Nephron (organoid): Measurements from ENCODE around the gene PARD3.

ENCODE experiments used
- H3K27ac Mint-ChIP-seq, 3 experiments: 2 replicates each; pipeline ENCODE4 v1.8.0; 2020; ENCODE audit warnings: mixed read lengths in 3 of 3, mild to moderate bottlenecking in 2 of 3, moderate library complexity in 1 of 3
- H3K27me3 Mint-ChIP-seq: 2 replicates; pipeline ENCODE4 v1.8.0; 2021; ENCODE audit warnings: low read depth, mild to moderate bottlenecking, moderate library complexity, mixed read lengths
- H3K36me3 Mint-ChIP-seq: 2 replicates; pipeline ENCODE4 v1.8.0; 2020; ENCODE audit warnings: low read depth, mixed read lengths
- H3K4me1 Mint-ChIP-seq: 2 replicates; pipeline ENCODE4 v1.8.0; 2020; ENCODE audit warnings: mixed read lengths
- H3K4me3 Mint-ChIP-seq, 3 experiments: 2 replicates each; pipeline ENCODE4 v1.8.0; 2020; ENCODE audit warnings: mild to moderate bottlenecking in 3 of 3, mixed read lengths in 3 of 3, moderate library complexity in 2 of 3
- H3K9me3 Mint-ChIP-seq: 2 replicates; pipeline ENCODE4 v1.8.0; 2020; ENCODE audit warnings: mixed read lengths
- TF ChIP-seq, protein P1 (sequence below), 3 experiments: fragments of 200-600 bp; sonication (generic); IDR thresholded peaks; one replicate each; pipeline ENCODE4 v1.5.0; 2021; ENCODE audit warnings: antibody characterized with exemption in 3 of 3; ENCODE audit not compliant: unreplicated experiment in 3 of 3

The PARD3 gene

DNA sequence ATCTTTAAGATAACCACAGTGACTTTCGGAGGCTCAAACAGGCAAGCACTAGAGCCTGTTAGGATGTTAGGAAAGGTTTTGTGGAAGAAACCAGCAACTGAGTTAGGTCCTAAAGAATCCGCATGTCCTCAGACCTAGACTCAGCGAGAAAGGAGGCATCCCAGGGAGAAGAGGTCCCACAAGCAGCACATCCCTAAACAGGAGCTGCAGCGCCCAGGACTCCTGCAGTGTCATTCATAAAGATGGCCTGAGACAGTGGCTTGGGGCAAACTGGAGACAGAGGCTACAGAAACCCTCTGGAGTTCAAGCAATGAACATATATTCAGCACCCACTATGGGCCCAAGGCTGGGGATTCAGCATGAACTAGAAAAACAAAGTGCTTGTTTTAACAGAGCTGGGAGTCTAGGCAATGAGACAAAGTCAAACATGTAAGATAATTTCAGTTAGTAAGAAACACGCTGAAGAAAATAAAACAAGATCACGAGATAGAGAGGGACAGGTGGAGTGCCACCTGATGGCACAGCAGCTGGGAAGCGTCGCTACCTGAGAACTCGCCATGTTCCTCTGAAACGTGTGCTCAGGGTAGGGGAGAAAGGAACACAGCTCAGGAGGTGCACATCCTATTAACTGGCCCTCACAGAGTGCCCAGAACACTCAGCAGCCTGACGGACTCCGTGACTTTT is 48.1 kb downstream of the PARD3 start:
- Mint-ChIP-seq H3K9me3 (no peaks in the 10 kb centered on the region), H3K4me3 (no peak overlapping the region), H3K4me1 (peaks cover 78% of the 10 kb centered on the region), H3K27me3 (no peaks in the 10 kb centered on the region), H3K27ac (peak overlapping the region; percentile 40 to 71 (median 70)), H3K36me3 (peaks cover 14% of the 10 kb centered on the region)
- TF ChIP-seq, protein P1, sequence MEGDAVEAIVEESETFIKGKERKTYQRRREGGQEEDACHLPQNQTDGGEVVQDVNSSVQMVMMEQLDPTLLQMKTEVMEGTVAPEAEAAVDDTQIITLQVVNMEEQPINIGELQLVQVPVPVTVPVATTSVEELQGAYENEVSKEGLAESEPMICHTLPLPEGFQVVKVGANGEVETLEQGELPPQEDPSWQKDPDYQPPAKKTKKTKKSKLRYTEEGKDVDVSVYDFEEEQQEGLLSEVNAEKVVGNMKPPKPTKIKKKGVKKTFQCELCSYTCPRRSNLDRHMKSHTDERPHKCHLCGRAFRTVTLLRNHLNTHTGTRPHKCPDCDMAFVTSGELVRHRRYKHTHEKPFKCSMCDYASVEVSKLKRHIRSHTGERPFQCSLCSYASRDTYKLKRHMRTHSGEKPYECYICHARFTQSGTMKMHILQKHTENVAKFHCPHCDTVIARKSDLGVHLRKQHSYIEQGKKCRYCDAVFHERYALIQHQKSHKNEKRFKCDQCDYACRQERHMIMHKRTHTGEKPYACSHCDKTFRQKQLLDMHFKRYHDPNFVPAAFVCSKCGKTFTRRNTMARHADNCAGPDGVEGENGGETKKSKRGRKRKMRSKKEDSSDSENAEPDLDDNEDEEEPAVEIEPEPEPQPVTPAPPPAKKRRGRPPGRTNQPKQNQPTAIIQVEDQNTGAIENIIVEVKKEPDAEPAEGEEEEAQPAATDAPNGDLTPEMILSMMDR (IDR thresholded peaks at IDR 0.05; ENCODE audit: unreplicated experiment in 3 of 3), result no peak

DNA sequence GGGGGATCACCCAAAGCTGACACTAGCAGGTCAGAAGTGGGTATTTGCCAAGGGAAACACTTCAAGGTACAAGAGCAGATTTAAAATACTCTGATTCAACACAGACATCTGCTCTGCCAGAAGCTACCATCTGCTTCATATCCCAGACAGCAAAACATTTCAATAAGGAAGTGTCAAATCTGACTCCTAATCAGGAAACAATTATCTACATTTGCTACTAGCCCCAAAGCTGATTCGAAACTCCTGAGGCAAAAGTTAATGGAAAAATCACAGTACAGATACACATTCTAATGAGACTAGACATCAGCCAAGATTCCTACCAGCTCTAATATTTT is 48.9 kb downstream of the PARD3 start:
- H3K4me3 Mint-ChIP-seq, result no peak overlapping the region
- H3K4me1 Mint-ChIP-seq, result peaks cover 83% of the 10 kb centered on the region
- H3K9me3 Mint-ChIP-seq, result no peaks in the 10 kb centered on the region
- H3K27ac Mint-ChIP-seq, result peak overlapping the region; percentile 40 to 71 (median 70)
- H3K27me3 Mint-ChIP-seq, result no peaks in the 10 kb centered on the region
- TF ChIP-seq, protein P1 (IDR thresholded peaks at IDR 0.05; ENCODE audit: unreplicated experiment in 3 of 3), result no peak
- peaks cover 14% of the 10 kb centered on the region for H3K36me3 Mint-ChIP-seq

DNA sequence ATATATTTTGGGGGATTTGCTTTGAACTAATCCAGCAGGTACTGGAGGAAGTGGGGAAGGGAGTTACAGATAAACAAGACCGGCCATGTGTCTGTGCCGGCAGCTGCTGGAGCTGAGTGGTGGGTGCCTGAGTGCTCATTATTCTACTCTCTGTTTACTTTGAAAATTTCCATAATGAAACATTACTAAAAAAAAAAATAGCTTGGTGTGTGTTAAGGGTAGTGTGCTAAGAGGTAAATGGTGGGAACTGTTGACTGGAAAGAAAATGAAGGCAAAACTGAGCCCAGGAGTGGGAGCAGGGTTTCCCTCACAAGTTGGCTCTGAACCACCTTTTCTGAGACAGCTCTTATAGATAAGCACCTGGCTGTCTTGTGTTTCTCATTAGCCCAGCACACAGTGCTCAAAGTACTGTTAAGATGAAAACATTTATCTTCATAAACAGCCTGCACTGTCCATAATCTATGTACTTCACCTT is 50.6 kb downstream of the PARD3 start:
- H3K4me1 Mint-ChIP-seq, result peaks cover 74% of the 10 kb centered on the region
- H3K4me3 Mint-ChIP-seq, result peak overlapping the region in 1 of 3 experiments; percentile 19
- H3K36me3 Mint-ChIP-seq, result peaks cover 9% of the 10 kb centered on the region
- TF ChIP-seq, protein P1 (IDR thresholded peaks at IDR 0.05; ENCODE audit: unreplicated experiment in 3 of 3), result no peak
- no peaks in the 10 kb centered on the region for H3K27me3 Mint-ChIP-seq
- H3K27ac Mint-ChIP-seq, result peak overlapping the region; percentile 41 to 49 (median 45)
- no peaks in the 10 kb centered on the region for H3K9me3 Mint-ChIP-seq

DNA sequence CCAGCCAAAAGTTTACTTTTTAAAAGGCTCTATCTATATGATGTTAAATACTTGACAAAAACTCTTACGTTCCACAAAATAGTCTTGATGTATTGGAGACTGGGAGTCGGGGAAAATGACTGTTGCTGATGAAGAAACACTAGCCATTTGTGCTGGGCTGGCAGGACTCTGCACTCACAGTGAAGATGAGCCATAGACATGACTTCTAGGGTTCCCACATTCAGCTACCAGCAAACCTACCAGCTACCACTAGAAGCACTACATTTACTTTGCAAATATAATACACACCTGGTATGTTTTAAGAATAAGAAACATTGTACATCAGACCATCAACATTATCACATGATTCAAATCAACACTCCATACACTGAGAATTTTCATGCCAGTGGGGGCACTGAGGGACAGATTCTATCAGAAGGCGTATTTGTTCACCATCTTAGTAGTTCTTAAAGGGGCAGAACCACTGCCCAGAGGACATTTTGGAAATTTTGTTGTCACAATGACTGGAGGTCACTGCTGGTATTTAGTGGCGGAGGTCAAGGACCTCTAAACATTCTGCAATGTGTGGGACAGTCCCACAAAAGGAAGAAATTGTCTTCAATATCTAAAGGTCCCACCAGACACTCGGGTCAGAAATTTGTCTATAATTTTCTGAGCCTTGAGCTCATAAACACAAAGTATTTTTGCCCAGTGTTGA is 52.3 kb downstream of the PARD3 start:
- peaks cover 4% of the 10 kb centered on the region for H3K36me3 Mint-ChIP-seq
- H3K9me3 Mint-ChIP-seq, result no peaks in the 10 kb centered on the region
- TF ChIP-seq, protein P1 (IDR thresholded peaks at IDR 0.05; ENCODE audit: unreplicated experiment in 3 of 3), result no peak
- H3K4me1 Mint-ChIP-seq, result peaks cover 73% of the 10 kb centered on the region
- no peak overlapping the region for H3K4me3 Mint-ChIP-seq
- H3K27me3 Mint-ChIP-seq, result no peaks in the 10 kb centered on the region
- H3K27ac Mint-ChIP-seq, result peak overlapping the region in 2 of 3 experiments; percentile 1 to 6

DNA sequence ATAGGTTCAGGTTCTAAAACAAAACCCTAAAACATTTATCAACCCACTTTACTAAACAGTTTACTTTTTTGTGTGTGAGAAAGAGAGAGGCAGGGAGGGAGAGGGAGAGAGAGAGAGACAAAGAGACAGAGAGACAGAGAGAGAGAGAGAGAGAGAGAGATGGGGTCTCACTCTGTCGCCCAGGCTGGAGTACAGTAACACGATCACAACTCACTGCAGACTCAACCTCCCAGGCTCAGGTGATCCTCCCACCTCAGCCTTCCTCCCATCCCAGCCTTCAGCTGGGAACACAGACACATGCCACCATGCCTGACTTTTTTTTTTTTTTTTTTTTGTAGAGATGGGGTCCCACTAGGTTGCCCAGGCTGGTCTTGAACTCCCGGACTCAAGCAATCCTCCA is 52.9 kb downstream of the PARD3 start:
- no peaks in the 10 kb centered on the region for H3K9me3 Mint-ChIP-seq

More for the DNA sequence above, 52.9 kb downstream of the PARD3 start:
- Mint-ChIP-seq H3K27me3 (no peaks in the 10 kb centered on the region), H3K27ac (peak overlapping the region in 1 of 3 experiments; percentile 17), H3K36me3 (peaks cover 3% of the 10 kb centered on the region), H3K4me3 (no peak overlapping the region), H3K4me1 (peaks cover 77% of the 10 kb centered on the region)
- TF ChIP-seq, protein P1 (IDR thresholded peaks at IDR 0.05; ENCODE audit: unreplicated experiment in 3 of 3), result no peak
